SK-MEL-5 (cell line): ENCODE data around the gene ITPK1. TPM values are rescaled to one million over a fixed set of nuclear protein-coding genes. Genes with fewer than 3 reads are reported as not detected.

ENCODE experiments used
- DNase-seq: peaks from one replicate; pipeline ENCODE4 v3.0.0-alpha.2; 2016; ENCODE audit warnings: low read depth, low spot score
- in situ Hi-C: cut with HindIII; loops from 2 replicates; pipeline ENCODE4 v1.10.0; 2016; ENCODE audit warnings: low sequenced_read_pairs, high pct_unique_total_duplicates, low pct_unique_long_range_greater_than_20kb
- total RNA-seq: library from RNA; depleted of rRNA; stranded (reverse); fragments of >200 nt; shearing (Covaris generic); gene quantifications from 2 replicates; pipeline ENCODE4 v1.2.3, GENCODE V29; 2014

ITPK1 gene
- total RNA-seq, 1 experiment from 2014 or later = 45.2 TPM

DNA sequence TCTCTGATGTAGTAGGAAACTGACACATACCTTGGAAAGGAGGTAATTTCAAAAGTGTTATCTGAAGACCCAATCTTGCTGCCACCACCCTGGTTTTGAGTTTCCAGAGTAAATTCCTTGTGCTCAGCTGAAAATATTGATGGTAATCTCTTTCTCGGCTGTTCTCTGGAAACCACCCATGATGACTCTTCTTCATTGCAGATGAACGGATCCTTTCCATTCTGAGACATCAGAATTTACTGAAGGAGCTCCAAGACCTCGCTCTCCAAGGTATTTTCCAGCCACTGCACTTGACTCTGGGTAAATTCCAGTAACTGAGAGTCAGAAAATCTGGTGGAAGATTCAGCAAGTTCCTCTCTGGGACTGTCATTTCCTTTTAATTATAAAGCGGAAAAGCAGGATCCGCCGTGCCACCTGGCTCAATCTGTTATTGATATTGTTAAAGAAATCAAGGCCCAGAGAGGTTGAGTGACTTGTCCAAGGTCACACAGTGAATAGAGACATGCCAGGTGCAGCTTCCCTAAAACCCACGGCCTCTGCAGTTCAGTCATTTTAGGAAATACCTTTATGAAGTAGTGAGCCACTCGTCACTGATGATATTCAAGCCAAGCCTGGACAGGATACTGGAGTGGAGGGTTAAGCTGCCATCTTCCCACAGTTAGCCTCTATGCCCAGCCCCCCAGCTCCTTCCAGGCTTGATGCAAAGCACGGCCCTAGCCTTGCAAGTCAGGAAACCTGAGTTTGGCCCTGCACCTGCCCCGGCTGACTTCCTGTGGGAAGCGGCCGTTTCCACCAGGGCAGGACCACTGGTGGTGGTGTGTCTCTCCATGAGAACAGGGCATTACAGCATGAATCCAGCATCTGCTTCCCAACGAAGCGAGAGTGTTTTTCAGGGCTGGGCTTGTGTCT lies 188.1 kb downstream of the ITPK1 start:
- in situ Hi-C loops = no loop called here
- DNase-seq = no peak

DNA sequence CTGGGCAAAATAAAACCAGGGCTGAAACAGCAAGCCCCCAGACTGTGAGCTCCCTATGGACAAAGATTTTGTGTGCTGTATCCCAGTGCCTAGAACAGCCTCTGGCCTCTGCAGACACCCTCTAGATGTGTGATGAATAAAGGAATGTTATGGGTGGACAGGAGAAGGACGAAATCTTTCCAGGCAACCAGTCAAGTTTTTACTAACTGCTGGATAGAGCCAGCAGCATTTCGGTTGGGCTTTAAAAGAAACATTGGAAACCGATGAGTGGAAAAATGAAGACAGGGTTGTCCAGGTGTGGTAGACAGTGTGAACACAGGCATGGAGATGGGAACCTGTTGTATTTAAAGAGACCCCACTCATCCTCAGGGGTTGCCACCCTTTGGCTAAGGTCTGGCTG lies 188.8 kb downstream of the ITPK1 start:
- in situ Hi-C loops = no loop called here
- no peak for DNase-seq

DNA sequence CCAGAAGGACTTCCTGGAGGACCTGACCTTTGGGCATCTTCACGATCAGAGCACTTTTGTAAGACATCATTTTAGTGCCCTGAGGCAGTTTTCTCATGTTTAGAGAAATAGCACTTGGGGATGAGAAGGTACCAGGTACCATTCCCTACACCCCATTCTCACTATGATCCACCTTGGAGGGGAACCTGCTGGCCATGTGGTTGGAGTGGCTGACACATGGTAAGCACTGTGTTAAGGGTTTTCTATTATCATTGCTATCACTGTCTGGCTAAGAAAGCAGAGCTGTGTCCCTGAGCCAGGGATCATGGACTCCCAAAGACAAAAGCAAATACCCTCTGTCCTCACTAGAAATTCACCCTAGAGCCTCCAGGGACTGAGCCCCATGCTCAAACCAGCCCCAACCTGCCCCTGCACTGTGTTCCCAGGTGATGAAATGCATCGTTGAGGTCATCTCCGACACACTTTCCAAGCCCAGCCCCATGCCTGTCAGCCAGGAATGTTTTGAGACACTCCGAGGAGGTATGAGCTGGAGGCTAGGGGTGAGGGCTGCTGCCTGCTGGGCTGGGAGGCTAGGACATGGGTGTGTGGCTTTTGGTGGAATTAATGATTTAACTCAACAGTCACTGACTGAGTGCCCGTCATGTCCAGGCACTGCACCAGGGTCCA lies 189.4 kb downstream of the ITPK1 start:
- DNase-seq = no peak
- in situ Hi-C loops = no loop called here

DNA sequence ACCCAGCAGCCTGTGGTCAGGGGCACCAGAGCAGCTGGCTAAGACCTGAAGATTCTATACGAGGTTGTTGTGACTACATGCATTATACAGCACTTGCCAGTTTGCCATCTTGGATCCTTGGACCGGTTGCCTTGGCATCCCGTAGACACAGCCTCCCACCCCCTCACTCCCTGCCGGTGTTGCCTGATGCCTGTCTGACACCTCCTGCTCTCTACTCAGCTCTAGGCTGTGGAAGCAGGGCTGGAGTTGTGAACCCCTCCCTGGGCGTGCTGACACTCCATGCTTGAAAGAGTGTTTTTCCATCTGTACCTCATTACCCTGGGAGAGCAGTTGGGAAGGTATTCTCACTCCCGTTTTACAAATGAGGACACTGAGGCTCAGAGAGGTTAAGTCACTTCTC lies 190.3 kb downstream of the ITPK1 start:
- in situ Hi-C loops = no loop called here
- DNase-seq = no peak

DNA sequence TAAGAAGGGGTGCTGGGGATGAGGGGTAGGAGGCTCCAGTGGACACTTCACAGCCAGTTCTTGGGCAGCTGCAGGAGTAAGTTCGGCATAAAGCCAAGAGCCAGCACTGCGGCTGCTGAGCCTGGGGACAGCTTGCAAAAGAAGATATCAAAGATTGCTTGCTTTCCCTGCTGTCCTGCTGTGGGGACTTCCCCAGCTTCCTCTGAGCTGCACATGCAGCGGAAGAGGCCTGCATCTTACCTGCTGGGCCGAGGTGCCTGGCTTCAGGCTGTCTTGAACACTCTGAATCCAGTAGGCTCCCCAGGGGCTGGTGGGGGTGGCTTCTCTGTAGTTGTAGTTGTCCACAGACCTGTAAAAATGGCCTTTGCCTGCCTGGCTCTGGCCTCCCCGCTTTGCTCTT lies 191.5 kb downstream of the ITPK1 start:
- no peak for DNase-seq
- in situ Hi-C loops = no loop called here

DNA sequence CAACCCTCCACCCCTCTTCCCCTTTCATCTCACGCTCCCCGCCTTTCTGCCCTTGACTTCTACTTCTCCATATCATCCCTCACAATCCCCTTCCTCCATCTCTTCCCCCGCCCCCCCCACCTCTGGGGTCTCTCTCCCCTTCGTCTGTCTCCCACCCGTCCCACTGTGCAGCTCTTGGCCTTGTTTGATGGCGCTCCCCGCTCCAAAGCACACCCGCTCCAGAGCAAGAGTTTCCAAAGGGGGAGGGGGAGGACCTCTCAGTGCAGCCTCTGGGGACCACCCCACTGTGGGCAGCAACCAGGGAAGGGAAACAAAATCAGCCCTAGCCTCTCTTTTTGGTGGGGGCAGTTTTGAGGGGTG lies 192.0 kb downstream of the ITPK1 start:
- no peak for DNase-seq
- in situ Hi-C loops = no loop called here

DNA sequence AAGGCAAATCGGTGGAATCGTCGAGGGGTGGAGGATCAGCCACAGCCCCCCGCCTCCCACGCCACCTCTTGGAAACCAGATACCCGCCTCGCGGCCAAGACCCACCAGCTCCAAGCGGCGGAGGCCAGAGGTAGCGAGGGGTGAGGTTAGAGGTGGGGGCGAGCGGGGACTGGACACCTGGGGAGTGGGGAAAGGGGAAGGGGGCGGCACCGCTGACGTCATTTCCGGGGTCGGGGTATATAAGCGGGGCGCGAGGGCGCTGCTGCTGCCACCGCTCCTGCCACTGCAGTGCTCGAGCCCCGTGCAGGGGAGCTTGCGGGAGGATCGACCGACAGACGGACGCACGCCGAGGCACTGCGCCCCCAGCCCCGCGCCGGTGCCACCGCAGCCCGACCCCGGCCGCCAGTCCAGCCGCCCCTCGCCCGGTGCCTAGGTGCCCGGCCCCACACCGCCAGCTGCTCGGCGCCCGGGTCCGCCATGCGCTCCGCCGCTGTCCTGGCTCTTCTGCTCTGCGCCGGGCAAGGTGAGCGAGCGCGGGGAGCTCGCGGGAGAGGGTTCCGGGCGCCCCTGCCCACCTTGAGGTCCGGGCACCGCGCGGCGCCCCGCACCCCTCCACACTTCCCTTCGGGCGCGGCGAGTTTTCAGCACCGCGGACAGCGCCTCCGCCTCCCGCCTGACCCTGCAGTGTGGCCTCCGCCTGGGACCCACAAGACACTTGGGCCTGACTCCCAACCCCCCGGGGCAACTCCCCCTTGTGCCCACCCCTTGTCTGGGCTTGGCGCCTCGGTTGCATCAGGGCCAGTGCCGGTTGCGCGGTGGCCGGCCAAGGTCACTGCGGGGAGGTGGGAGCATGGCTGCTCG lies 192.6 kb downstream of the ITPK1 start, which contains the start of gene CHGA:
CHGA (plus strand) TSS at position 268 of the 861 bp plus-strand sequence; CDS start at position 478, 210 bp downstream.
- in situ Hi-C loops = no loop called here

DNA sequence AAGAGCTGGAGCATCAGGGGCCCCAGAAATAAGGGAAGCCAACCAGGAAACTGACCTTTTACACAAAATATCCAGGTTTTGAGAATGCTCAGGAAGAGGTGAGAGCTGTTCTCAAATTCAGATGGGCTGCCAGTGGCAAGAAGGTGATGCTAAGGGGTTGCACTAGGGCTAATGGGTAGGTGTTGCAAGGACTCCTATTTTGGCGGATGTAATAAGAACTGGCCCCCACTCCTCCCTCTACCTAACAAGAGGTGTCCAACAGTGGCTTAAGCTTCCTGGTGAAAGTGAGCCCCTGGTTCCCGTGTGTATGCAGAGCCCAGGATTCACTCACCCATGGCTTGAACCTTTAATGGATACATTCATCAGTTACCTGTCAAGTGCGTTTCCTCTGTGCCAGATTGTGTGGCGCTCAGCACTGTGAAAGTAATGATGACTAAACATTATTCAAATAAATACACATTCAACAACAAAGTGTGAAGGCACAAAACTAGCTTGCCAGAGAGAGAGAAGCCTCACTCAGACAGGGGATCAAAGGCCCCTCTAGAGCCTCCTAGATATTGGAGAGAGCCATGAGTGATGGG lies 193.5 kb downstream of the ITPK1 start:
- in situ Hi-C loops = no loop called here
- DNase-seq = no peak

More for the DNA sequence above, 192.6 kb downstream of the ITPK1 start, which contains the start of gene CHGA:
- peak; percentile 43 for DNase-seq

DNA sequence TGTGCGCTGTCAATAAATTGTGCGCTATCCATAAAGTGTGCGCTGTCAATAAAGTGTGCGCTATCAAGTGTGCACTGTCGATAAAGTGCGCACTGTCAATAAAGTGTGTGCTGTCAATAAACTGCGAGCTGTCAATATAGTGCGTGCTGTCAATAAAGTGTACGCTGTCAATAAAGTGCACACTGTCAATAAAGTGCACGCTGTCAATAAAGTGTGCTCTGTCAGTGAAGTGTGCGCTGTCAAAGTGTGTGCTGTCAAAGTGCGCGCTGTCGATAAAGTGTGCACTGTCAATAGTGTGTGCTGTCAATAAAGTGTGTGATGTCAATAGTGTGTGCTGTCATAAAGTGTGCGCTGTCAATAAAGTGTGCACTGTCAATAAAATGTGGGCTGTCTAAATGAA lies 195.7 kb downstream of the ITPK1 start:
- in situ Hi-C loops = no loop called here
- no peak for DNase-seq

DNA sequence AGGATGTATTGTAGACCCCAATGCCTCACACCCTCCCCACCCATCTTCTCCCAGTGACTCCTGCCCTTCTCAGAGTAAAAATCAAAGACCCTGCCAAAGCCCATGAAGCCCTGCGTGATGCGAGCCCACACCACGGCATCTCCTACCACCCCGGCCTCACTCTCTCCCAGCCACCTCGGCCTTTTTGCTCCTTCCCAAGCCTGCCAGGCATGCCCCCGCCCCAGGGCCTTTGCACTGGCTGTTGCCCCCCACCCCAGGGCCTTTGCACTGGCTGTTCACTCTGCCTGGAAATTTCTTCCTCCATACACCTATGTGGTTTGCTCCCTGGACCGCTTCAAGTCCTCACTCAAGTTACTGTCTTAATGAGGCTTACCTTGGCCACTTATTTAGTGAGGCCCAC lies 197.8 kb downstream of the ITPK1 start:
- DNase-seq = no peak
- in situ Hi-C loops = no loop called here

DNA sequence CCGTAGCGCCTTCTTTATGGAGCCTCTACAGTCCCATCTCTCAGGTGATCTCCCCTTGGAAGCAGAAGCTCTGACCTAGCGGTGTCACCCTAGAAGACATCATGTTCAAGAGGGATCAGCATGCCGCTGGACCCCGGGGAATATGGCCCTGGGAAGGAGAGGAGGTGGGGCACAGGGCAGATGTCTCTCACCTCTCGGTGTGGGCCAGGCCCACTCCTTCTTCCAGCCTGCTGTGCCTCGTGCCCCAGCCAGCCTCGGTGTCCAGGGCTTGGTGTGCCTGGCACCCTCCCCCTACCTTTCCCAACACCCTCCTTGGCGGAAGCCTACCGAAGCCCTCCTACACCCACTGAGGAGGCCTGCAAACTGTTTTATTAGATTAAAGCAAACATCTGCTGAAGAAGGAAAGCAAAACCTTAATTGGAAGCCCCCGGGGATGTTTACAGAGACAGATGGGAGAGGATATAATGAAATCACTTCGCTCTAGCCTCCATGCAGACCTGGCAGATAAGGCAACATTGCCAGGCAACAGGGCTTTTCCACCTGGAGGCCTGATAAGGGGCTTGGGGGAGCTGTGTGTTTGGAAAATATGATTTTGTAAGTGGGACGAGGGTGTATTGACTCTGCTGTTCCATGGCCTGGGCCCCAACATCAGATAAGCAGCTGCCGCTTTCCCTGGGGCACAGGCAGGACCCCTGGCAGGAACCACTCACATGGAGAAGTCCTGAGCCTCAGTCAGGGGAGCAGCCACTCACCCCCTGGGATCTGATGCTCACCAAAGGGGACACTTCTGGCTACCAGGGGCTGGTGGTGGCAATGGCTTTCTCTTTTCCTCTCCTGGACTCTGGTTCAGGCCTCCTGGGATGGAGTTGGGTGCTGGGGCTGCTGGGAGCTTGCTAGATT lies 198.4 kb downstream of the ITPK1 start:
- no peak for DNase-seq
- in situ Hi-C loops = no loop called here

DNA sequence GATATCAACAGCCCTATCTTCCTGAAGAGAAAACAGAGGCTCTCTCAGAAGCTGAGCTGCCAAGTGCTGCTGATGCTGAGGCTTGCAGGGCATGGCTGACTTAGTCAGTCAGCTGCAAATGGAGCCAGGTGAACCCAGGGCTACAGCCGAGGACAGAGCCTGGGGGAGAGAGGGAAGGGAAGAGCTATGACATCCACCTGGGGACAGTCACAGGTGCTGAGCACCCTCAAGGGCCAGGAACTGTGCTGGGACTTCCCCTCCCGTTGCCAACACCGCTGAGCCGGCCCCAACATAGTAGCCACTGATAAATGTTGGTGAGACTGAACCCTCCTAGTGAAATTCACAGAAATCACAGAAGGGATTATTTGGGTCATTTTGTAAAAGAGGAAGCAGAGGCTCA lies 199.5 kb downstream of the ITPK1 start:
- in situ Hi-C loops = no loop called here
- no peak for DNase-seq

DNA sequence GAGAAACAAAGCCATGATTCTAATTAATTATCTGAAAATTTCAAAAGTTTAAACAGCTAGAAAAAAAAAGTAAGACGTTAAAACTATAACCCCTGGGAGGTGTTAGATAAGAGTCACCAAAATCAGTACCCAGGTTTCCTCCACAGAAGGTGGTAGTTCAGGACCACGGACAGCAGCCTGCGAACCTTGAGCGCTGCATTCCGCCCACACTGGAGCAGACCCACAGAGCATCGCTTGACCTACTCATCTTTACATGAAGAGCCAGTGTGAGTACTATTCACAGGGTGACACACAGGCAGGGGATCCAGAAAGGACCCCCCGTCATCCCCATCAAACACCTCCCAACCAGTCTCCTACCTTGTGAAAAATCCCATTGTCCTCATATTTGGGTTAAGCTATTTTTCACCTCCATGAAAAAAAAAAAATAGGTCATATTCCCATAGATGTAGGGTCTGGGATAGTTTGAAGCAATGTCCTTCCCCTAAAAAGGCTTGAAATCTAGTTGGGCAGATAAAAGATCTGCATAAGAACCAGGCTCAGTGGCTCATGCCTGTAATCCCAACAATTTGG lies 201.6 kb downstream of the ITPK1 start:
- in situ Hi-C loops = no loop called here
- DNase-seq = peak; percentile 22

DNA sequence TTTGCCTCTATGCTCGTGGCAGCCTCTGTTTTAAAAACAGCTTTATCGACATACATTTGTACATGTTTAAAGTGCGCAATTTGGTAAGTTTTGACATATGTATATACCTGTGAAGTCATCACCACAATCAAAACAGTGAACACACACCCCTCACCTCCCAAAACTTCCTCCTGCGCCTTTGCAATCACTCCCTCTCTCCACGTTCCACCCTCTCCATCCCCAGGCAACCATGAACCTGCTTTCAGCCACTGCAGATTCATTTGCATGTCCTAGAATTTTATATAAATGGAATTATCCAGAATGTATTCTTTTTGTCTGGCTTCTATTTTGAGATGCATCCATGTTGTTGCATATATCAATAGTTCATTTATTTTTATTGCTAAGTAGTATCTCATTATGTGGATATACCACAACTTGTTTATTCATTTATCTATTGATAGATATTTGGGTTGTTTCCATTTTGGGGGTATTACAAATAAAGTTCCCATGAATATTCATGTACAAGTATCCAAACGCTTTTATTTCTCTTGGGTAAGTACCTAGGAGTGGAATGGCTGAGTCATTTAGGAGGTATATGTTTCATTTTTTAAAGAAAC lies 208.3 kb downstream of the ITPK1 start:
- in situ Hi-C loops = no loop called here
- DNase-seq = no peak

DNA sequence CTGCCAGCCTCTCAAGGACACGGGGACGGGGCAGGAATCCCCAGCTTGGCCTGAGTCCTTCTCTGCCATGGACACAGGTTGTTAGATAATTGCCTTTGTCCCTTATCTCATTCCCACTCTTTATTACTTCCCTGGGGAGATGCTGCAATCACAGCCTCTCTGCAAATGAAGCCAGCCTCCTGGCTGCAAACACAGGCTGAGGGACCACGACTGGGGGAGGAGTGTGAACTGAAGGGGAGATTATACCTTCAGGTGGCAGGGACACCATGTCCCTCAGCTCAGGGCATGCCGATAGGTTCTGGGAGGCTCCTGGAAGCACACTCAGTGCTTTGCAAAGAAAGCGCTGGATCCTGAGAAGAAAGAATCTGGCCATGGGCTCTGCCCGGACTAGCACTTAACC lies 208.9 kb downstream of the ITPK1 start:
- peak; percentile 23 for DNase-seq
- in situ Hi-C loops = no loop called here

DNA sequence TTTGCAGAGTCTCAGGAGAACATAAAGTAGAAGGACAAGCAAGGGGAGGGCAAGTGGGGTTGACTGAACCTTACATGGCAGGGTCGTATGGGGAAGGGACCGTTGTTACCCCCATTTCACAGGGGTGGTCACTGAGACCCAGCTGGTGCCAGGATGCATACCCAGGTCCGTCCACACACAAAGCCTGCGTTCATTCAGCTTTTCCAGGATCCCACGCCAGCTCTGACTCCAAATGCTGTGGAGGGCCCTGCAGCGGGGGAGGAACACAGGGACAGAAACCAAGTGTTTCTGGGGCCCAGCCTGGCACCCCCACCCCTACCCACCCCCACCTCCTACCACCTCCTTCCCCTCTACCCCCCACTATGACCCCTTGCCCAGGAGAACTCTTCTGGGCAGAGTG lies 209.3 kb downstream of the ITPK1 start:
- DNase-seq = peak; percentile 64
- in situ Hi-C loops = no loop called here
